PFSK-1 (cell line): ENCODE data around the gene WBP11. TPM values are rescaled to one million over a fixed set of nuclear protein-coding genes. Genes with fewer than 3 reads are reported as not detected.

Experiments
- FOXP2 ChIP-seq: optimal IDR thresholded peaks from 2 replicates; pipeline ENCODE3; 2011; ENCODE audit warnings: borderline replicate concordance, control low read depth, inconsistent platforms; ENCODE audit not compliant: insufficient read depth; ENCODE audit errors: extremely low read length, extremely low read depth
- POLR2AphosphoS5 ChIP-seq: IDR thresholded peaks from 2 replicates; pipeline ENCODE4 v1.6.1; 2012; ENCODE audit warnings: low read depth, mild to moderate bottlenecking, control low read depth, low read length, moderate library complexity
- REST ChIP-seq, 2 experiments: IDR thresholded peaks; 2 replicates each; pipeline versions ENCODE4 v1.6.1 to v1.8.0; 2011 to 2012; ENCODE audit warnings: low read depth in 2 of 2, low read length in 2 of 2, control low read depth in 1 of 2, inconsistent platforms in 1 of 2, mild to moderate bottlenecking in 1 of 2, moderate library complexity in 1 of 2; ENCODE audit not compliant: insufficient read depth in 1 of 2
- SIN3A ChIP-seq: IDR thresholded peaks from 2 replicates; pipeline ENCODE4 v1.6.1; 2012; ENCODE audit warnings: mild to moderate bottlenecking, low read length, moderate library complexity, borderline replicate concordance; ENCODE audit not compliant: insufficient read depth
- TAF1 ChIP-seq: IDR thresholded peaks from 2 replicates; pipeline ENCODE4 v1.6.1; 2012; ENCODE audit warnings: low read length, control low read depth, borderline replicate concordance; ENCODE audit not compliant: insufficient read depth
- polyA plus RNA-seq: library from polyadenylated mRNA; unstranded; fragments of >200 nt; gene quantifications from one replicate; pipeline ENCODE4 v1.2.1, GENCODE V29; 2012; ENCODE audit warnings: low read depth, missing spikeins; ENCODE audit not compliant: insufficient read length

WBP11 gene
- polyA plus RNA-seq: 35.2 TPM

GRCh38 chr12:14803011-14803829 lies at the start of gene WBP11, which contains the start of gene C12orf60:
Gene WBP11 (minus strand): TSS chr12:14803478. CDS start chr12:14801383, 2,095 bp downstream.
Gene C12orf60 (plus strand): TSS chr12:14803670. CDS start chr12:14822936, 19,266 bp downstream.
- peak in 1 of 2 experiments; percentile 52; a peak in 1 of 4 replicates for TF ChIP-seq REST (IDR thresholded peaks at IDR 0.05; ENCODE audit: insufficient read depth in 1 of 2, low read depth in 2 of 2, low read length in 2 of 2)
- TF ChIP-seq SIN3A: peak; percentile 42; the same call in 1 of the 2 replicates
- no peak for TF ChIP-seq FOXP2
- TF ChIP-seq POLR2AphosphoS5: peak; percentile 92
- peak; percentile 95 for TF ChIP-seq TAF1

GRCh38 chr12:14852880-14853279 lies 49.6 kb upstream of the WBP11 start:
- TF ChIP-seq POLR2AphosphoS5: no peak
- TF ChIP-seq TAF1: no peak
- no peak for TF ChIP-seq SIN3A
- no peak for TF ChIP-seq REST (IDR thresholded peaks at IDR 0.05; ENCODE audit: insufficient read depth in 1 of 2, low read depth in 2 of 2, low read length in 2 of 2)
- no peak for TF ChIP-seq FOXP2

GRCh38 chr12:14850929-14851663 lies 47.8 kb upstream of the WBP11 start:
- no peak for TF ChIP-seq FOXP2

GRCh38 chr12:14849661-14850060 lies 46.4 kb upstream of the WBP11 start:
- TF ChIP-seq FOXP2 (no peak), TAF1 (peak; percentile 34; the same call in 1 of the 2 replicates), REST (IDR thresholded peaks at IDR 0.05; ENCODE audit: insufficient read depth in 1 of 2, low read depth in 2 of 2, low read length in 2 of 2) (peak in 1 of 2 experiments; percentile 67; a peak in 1 of 4 replicates), POLR2AphosphoS5 (peak; percentile 64), SIN3A (peak; percentile 74; the same call in 1 of the 2 replicates)

GRCh38 chr12:14846876-14847580 lies 43.8 kb upstream of the WBP11 start:
- TF ChIP-seq POLR2AphosphoS5 (peak; percentile 36; the same call in 1 of the 2 replicates), TAF1 (peak; percentile 40; the same call in 1 of the 2 replicates), SIN3A (peak; percentile 68; the same call in 1 of the 2 replicates), REST (IDR thresholded peaks at IDR 0.05; ENCODE audit: insufficient read depth in 1 of 2, low read depth in 2 of 2, low read length in 2 of 2) (0 out of 4 replicates have a peak, but pooled peaks of 1 of the 2 experiments have one; percentile 11), FOXP2 (no peak)
